SKM-1 (cell line): ENCODE data around the gene KRT86.
A peak's percentile ranks its signal among the peaks of the same experiment; 100 is the strongest.
"Not testable (repeated sequence)": the region's sequence is repeated elsewhere in the genome, so short reads cannot be mapped to it uniquely, and the experiment has no call there.

Source experiments
- DNase-seq: peaks from one replicate; lab custom pipeline; 2025; ENCODE audit not compliant: unreplicated experiment; lab: John Stamatoyannopoulos, UW

The KRT86 gene

DNA sequence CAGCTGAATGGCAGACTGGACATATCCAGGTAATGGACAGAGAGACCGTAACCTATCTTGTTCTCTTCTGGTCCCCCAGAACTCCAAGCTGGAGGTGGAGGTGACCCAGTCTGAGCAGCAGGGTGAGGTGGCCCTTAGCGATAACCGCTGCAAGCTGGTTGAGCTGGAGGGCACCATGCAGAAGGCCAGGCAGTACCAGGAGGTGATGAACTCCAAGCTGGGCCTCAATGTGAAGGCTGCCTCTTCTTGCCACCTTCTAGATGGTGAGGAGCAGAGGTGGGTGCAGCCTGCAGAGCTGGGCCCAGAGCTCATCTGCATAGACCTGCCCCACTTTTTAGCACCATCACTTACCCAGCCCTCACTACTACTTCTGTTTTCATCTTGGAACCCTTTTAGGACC is 7.2 kb upstream of the KRT86 start:
- DNase-seq, result no peak

DNA sequence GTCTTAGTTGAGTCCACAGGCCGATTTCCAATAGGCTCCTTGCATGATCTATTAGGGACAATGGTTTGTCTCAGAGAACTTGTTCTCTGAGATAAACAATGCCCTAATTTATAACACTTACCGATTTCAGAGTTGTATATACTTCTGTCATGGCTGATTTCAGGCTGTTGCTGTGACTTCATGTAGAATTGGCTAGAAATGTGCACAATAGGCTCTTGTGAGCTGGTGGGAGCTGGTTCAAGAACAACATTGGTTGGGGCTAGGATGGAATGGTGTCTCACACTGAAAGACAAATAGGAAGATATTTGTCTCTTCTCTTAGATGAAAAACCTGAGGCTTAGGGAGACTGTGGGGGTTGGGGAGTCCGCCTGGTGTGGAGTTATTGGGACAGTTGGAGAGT is 6.7 kb upstream of the KRT86 start:
- DNase-seq, result no peak

DNA sequence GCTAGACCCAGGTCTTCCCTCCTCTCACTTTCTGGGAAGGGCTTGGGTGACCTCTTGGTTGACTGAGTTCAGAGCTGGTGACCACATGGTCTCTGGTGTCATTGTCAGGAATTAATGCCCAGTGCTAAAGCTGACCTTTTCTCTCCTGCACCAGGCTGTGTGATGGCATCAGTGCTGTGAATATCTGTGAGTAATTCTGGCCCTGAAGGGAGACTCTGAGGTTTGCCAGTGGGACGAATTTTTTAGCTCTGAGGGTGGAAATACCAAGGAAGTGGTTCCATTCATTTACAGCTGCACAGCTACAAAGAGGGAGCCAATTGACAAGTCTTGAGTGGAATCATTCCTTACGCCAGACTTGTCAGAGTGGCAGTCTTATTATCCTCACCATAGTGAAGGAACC is 6.2 kb upstream of the KRT86 start:
- DNase-seq, result no peak

DNA sequence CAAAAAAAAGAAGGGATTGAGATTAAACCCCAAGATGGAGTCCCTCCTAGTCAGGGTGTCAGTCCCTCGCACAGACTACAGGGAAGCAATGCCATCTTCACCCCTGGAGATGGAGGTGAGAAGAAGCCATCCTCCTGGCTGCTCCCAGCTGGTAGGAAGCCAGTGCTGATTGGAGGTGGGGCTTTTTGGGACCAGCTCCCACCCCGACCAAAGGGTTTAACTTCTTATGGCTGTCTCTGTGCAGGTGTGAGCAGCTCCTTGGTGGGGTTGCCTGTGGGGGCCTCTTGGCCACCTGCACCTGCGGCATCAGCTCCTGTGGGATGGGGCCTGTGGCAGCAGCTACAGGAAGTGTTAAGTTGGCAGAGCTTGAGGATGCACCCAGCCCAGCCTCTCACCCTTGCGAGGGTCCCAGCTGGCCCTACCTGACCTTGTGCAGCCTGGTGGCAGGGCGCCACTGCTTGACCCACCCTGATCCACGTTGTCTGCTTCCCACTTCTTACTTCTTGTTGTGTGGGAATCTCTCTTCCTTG is 3.8 kb upstream of the KRT86 start:
- no peak for DNase-seq

DNA sequence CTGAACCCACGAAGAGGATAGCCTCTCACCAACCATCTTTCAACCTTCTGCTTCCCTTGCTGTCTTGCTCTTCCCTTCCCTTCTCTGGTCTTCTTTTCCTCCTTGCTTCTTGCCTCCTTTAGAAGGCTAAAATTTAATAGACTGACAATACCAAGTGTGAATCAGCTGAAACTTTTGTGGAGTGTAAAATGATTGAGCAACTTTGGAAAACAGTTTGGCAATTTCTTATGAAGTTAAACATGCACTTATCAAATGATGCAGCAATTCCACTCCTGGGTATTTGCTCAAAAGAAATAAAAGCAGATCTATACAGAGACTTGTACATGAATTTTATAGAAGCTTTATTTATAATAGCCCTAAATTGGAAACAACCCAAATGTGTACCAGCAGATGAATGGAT is 3.3 kb upstream of the KRT86 start:
- no peak for DNase-seq

DNA sequence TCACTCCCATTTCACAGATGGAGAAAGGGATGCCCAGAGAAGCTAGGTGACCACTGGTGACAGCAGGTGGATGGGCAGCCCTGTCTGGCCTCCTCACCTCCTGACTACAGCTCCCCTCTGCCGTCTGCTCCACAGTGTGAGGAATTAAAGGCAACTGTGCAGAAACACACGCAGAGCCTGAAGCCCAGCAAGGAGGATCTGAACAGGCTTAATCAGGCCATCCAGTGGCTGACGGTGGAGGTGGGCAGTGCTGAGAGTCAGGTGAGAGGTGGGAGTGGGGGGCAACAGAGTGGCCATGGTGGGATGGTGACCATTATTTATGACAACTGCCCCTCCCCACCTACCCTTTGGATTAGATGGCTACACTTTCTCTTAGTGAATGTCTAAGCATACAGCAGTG is 1.2 kb downstream of the KRT86 start:
- DNase-seq, result no peak

DNA sequence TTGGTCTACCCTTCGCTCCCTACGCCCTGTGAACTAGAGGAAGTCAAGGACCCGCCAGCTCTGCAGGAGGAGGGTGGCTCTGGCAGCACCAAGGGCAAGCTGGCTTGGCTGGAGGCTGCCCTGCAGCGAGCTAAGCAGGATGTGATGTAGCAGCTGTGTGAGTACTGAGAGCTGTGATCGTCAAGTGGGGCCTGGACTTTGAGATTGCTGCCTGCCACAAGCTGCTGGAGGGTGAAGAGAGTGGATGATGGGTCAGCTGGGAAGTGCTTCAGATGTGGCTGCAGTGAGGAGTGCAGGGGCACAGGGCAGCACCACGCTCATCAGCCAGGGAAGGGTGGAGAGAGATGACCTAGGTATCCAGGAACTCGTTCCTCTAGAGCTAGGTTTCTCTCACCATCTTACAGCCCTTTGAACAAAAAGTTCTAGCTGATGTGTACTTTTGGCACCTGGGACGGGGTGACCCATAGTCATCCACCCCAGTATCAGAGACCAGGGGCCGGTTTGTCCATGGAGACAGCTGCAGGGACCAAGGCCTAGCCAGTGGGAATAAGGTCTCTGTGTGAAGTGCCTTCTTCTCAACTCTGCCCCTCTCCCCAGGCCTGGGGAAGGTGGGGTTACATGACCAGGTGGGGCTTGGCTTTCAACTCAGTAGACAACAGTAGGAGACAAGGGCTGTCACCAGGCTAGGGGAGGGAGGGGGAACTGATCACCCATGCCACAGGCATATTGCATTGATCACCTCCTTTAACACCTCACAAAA is 3.2 kb downstream of the KRT86 start:
- DNase-seq, result no peak

DNA sequence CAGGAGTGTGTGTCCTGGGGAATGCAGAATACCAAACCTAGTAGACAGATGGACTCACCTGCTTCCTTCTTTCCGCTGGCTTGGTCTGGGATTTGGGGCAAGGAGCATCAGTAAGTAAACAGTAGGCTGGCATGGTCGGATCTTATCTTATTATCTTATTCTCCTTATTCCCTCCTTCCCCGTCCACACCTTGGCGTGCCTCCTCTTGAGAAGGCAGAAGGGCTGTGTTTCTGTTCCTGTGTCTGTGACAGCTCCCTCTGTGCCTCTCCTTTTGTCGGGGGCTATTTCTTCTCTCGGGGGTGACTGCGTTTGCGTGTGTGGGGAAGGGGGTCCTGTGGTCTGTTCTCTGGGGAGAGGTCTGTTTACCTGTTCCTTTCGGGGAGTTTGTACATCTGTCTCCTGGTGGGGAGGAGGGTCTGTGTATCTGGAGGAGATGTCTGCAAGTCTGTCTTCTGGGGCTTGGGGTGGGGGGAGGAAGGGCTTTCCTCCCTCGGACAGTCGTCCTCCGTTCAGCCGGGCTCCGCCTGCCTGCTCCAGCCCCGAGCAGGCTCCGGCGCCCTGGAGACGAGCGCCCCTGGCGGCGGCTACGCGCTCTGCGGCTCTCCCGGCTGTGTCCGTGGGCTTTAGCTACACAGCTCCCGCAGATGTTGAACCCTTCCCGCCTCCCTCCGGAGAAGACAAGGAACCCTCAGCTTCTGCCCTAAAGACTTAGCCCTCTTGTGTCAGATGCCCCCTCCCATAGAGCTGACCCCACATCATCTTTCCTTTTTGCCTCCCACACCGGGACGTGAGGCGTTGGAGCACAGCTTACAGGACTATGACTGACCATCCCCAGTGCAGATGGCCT is 4.4 kb downstream of the KRT86 start:
- DNase-seq, result peak; percentile 11

DNA sequence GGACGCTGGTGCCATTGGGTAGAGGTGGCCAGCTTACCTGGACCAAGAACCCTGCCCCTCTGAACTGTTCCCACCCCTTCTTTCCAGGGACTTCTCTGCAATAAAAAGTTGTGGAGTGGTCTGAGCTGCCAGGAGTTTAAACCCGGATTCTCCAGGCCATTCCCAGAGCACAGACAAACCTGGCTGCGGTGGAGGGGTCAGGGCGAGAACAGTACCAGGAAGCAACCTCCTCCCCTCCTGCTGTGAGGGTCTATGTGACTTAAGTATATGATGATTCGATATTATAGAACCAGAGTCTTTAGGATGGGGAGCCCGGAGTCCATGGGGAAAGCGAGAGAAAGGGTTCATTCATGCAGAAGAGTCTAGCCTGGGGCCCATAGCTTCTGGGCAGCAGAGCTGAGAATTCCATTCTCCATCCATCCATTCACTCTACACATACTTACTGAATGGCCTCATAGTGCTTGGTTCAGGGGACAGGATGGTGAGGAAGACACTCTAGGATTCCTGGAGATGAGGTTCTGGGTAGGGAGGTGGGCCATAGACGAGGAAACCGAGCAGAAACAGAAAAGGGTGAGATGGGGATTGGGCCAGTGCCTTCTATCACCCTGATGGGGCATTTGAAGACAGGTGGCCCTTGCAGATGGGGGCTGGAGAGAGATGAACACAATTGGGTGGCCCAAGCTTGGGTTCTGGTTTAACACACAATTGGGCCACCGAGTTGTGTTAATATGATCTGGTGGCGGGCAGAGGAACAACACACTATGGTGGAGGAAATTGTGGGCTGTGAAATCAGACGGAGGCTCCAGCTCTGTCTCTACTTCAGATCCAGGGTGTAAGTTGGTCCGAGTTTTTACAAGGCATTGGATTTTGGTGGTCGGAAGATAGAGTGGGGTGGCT is 5.2 kb downstream of the KRT86 start:
- no peak for DNase-seq

DNA sequence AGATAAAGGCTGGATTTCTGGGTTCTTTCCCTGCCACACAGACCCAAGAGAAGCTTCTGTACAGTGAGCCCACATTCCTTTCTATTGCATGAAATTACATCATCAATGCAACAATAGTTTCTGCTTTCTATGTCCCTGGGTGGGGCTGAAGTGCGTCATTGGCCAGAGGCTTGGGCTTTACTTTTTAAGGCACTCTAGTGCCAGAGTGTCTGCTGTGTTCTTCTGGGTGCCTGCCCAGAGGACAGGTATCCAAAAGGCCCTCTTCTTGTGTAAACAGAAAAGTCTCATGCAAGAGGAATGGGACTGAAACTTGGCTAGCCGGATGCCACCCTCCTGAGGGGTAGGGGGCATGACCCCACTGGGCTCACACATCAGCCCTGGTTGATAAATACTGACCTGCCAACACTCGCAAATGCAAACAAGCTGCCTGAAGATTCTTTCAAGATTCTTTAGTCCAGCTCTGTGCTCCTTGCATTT is 5.9 kb downstream of the KRT86 start:
- DNase-seq, result peak; percentile 0

DNA sequence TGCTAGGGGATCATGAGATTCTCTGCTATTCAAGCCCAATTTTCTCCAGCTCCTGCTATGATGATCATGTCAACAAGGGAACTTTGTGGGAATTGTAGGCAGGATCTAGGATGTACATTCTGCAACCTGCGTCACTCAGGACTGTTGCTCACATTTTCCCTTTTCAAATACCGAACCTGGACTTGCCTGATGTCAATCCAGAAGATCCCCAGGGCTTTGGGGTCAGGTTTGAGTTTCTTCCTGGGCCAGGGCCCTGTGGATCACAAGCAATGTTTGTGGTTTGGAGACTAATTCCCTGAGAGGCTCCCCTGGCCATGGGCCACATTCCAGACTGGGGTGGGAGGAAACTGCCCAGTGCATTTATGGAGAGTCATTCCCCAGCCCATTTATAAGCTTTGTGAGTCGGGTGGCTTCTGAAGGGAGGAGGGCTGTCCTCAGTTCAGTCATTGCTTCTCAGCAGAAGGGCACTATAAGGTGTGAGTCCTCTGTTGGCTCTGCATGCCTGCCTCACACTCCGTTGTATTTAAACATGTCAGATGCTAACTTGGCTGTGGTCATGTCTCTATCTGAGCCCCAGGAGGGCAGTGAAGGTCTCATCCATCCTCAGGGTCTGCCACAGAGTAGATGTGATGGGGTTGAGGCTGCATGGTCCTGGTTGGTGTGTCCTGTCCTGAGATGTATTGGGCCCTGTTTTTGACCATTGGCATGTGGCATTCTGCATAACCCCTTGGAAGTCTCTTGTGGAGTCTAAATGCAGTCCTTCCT is 6.5 kb downstream of the KRT86 start:
- DNase-seq, result no peak

DNA sequence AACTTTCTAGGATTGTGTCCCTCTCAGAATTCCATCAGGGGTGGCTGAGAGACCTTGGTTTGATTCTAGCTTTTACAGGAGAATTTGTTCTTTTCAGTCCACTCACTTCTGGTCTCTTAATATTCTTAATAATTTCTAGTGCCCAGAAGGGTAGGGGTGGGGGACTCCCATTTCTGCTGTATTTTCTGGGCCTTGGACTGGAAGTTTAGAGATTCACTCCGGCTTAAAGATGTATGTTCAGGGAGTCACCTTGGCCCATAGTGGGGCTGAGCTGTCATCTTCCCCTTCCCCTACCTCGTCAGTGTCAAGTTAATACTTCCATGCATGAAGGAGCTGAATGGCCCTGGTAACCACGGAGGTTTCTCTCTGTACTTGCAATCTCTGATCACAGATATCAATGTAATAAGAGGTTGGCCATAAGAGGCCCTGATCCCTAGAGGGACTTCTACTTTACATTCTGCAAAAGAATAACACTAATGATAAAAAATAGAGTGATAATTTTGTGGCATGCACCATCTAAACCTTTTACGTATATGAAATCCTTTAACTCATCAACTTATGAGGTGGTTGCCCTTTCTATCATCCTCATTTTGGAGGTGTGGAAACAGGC is 10.2 kb downstream of the KRT86 start:
- no peak for DNase-seq

DNA sequence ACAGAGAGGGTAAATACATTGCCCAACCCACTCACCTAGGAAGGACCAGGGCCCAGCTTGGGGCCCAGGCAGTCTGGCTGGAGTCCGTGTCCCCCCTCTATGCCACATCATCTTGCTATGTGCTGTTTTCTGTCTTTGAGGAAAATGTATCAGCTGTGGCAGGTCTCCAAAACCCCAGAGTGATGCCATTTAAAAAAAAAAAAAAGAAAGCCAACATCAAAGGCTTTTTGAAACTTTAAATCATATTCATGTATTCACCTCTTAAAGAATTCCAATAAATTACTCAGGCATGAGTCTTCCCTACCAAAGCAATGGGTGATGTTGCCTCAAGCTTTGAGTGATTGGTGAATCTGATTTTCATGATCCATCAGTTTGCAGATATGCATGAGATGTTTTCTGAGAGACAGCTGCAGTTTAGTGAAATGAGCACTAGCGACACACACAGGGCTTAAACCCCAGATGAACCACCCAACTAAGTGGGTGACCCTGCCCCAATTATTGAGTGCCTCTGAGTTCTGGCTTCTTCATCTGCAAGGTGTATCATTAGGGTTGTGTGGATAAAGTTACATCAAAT is 10.8 kb downstream of the KRT86 start:
- no peak for DNase-seq

DNA sequence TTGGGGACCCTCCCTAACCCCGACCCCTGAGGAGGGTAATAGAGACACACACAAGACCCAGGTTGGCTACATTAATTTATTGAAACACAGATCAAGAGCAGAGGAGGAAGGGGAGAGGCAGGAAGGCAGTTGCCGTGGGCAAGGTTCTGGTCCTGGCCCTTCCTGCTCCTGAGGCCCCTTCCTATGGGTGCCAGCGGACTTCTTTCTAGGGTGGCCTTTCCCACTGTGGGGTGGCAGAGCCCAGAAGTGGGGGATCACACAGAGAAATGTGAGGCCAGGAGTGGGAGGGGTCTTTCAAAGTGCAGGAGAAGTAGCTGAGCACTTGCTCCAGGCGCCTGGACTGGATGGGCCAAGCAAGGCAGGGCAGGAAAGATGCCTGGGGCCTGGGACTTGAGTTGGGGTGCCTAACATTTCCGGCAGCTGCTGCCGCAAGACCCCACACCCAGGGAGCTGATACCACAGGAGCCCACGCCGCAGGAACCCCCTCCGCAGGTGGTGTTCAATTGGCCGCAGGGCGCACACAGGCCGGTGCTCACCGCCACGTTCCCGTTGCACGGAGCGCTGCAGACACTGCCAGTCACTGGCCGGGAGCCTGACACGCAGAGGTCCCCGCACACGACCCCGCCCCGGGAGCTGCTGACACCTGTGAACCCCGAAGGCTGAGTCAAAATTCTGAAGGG is 11.5 kb downstream of the KRT86 start:
- DNase-seq, result no peak

DNA sequence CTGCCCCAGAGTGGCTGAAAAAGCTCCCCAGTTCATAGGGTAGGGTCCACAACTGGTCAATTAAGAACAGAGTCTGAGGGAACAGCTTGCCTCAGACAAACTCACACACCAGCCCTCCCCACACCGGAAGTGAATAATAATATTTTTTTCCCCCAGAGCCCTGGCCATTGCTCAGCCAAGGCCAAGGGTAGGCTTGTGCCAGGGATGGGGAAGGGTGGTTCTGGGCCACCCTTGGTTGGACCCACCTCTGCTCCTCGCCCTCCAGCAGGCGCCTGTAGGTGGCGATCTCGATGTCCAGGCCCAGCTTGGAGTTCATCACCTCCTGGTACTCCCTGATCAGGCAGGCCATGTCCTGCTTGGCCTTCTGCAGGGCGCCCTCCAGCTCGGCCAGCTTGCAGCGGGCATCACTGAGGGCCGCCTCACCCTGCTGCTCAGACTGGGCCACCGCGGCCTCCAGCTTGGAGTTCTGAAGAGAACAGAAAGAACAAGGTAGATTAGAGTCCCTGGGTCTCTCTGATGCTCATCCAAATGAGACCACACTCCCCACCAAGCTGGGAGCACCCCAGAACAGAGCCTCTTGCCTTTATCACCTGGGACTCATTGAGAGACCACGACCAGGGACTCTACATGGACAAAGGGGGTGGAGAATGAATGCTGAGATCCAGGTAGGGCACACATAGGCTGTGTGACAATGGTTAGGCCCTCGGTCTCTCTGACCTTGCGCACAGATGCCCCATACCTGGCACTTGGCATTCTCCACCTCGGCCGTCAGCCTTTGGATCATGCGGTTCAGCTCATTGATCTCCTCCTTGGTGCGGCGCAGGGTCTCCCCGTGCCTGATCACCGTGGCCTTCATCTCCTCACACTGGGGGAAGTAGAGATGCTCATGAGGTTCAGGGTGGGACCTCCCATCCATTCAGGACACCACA is 12.7 kb downstream of the KRT86 start:
- not testable (repeated sequence) for DNase-seq

DNA sequence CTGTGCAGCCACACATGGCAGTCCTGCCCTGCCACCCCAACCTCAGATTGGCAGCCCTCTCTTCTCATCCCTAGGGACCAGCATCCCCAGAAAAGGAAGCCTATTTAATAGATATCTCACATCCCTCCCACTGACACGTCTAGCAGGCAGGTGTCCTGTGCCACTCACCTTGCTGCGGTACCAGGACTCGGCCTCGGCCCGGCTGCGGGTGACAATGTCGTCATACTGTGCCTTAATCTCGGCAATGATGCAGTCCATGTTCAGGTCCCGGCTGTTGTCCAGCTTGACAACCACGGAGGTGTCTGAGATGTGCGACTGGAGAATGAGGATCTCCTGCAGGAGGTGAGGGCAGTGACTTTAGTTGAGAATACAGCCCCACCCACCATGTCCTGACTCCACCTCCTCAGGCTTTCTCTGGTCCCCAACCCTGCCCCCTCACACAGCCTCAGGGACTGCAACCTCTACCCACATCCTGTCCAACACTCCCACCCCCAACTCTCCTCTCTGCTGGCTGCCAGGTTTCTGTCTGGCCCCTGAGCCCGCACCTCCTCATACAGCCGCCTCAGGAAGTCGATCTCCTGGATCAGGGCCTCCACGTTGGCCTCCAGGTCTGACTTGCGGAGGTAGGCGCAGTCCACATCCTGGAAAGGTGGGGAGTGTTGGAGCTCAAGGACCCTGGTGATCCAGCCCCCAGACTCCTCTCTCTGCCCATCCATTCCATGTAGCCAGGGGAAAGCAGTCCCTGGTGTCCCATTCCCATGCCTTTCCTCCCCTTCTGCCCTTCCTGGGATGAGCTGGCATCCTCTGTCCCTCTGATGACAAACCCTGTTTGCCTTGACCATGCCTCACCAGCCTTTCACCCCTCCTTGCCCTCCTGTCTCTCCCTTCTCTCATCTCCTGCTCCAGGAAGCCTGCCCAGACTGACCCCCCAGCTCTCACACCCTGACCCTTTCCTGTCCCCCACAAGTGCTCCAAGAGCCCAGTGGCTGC is 13.7 kb downstream of the KRT86 start:
- not testable (repeated sequence) for DNase-seq
